ENCODE results near the gene PRR23A.

The PRR23A gene

GRCh38 chr3:138972941-138973340 is 33.1 kb downstream of the PRR23A start:
- DNase-seq (ENCODE audit: low read depth, low spot score), result no peak

GRCh38 chr3:138971766-138972320 is 34.2 kb downstream of the PRR23A start:
- DNase-seq (ENCODE audit: low read depth, low spot score), result no peak

- no peak for DNase-seq (ENCODE audit: low read depth, low spot score)
Measured at GRCh38 chr3:138964923-138965322, 41.1 kb downstream of the PRR23A start.

DNA sequence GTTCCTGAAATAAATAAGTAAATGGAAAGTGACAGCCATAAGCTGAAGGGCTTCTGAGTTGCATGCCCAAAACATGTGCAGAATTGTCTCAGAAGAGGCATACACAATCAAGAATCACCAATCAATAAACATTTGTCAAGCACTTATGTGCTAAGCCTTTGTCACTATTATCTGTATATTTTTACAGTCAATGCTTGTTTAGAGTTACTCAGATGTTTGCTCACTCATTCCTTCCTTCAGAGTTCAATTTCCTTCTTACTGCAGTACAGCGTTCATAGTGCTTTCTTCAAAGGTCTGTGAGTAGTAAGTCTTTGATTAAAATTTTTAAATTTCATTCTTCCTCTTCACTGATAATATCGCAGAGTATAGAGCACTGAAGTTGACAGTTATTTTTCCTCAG is 41.8 kb downstream of the PRR23A start:
- no peak for DNase-seq (ENCODE audit: low read depth, low spot score)

GRCh38 chr3:138962854-138963560 is 43.1 kb downstream of the PRR23A start:
- DNase-seq (ENCODE audit: low read depth, low spot score), result no peak

GRCh38 chr3:138960417-138960852 is 45.6 kb downstream of the PRR23A start:
- no peak for DNase-seq (ENCODE audit: low read depth, low spot score)

Measured in astrocyte of the hippocampus (primary cell).